ENCODE measurements around the gene NAPG. TPM values are rescaled to one million over a fixed set of nuclear protein-coding genes. Genes with fewer than 3 reads are reported as not detected.

Gene NAPG
- total and polyA plus RNA-seq, 9 of the 15 experiments (the other 6 are each of a cell fraction or from before 2014, with no cell fraction given): 31.6 to 63.3 (median 50.9) TPM

DNA sequence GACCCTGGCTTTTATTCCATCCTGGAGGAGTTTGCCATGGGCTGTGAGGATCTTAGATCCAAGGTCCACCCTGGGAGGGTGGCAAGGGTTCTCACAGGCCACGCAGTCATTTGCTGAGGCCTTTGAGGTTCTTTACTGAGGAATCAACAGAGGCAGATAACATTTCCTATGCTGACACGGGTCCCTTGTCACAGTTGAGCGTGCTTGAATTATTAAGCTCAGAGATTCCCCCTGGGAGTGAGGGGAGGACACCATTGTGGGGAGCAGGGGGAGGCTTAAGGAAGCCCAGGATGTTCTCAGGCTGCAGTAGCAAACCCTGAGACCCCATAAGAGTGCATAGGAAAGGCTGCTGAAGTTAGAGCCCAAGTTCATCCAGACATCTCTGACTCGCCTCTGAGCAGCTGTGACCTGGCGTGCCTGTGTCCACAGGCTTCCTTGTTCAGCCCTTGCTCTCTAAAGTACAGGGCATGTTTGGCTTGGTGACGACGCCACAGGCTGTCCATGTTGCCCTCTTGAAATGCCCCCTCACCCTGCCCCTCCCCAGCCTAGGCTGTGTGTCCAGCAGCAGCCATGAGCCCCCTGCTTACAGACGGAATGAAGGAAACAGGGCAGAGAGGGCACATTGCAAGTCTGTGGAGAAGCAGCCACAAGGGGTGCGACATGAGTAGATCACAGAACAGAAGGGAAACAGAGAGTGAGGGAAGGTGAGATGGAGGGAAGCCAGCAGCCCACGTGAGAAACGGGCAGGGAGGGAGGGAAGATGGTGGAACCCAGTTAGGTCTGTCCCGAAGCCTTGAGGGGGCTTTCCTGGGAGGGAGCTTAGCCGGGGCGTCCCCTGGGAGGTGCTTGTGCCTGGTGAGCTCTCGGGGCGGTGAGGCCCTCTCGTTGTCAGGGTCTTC lies 34.0 kb downstream of the NAPG start:
- Histone ChIP-seq H3K9ac (ENCODE audit: insufficient read depth in 1 of 2, low read depth in 2 of 2, low read length in 2 of 2) (peak overlapping the region in 1 of 2 experiments; percentile 19; a peak in 2 of 4 replicates), H3K4me1 (replicated peaks in 1 of 2; ENCODE audit: control insufficient read depth in 2 of 2, insufficient read depth in 2 of 2, low read length in 2 of 2) (peaks cover 4 to 8% of the 10 kb centered on the region in 2 experiments; a peak in 4 of 5 replicates), H3K9me3 (replicated peaks; ENCODE audit: control insufficient read depth, insufficient read depth, low read depth, low read length) (no peaks in the 10 kb centered on the region), H3K27ac (ENCODE audit: extremely low read depth, low read depth, low read length) (no peak overlapping the region), H3K4me3 (no peak overlapping the region), H3K27me3 (ENCODE audit: control insufficient read depth in 2 of 2, insufficient read depth in 2 of 2, low read length in 2 of 2) (no peaks in the 10 kb centered on the region), H4K20me1 (replicated peaks; ENCODE audit: control insufficient read depth, insufficient read depth, low read length) (no peaks in the 10 kb centered on the region), H3K79me2 (ENCODE audit: control insufficient read depth, insufficient read depth, low read length) (no peaks in the 10 kb centered on the region), H3K9me1 (ENCODE audit: control insufficient read depth, insufficient read depth, low read length) (no peaks in the 10 kb centered on the region), H3K4me2 (ENCODE audit: insufficient read depth, low read length) (no peak overlapping the region), H3K36me3 (ENCODE audit: control insufficient read depth, insufficient read depth, low read length) (peaks cover 15% of the 10 kb centered on the region; the same call in 1 of the 3 replicates), H2AFZ (ENCODE audit: low read depth, low read length) (no peak overlapping the region)
- POLR2A ChIA-PET: interaction anchor here (0.7 to 1.3 kb wide), 2 partner anchors 13 to 29 kb away, joined by 3 to 4 read pairs; no protein-coding TSS in a partner anchor
- CTCF ChIA-PET (ENCODE audit: low intra/inter-chr PET ratio): interaction anchor here (0.9 to 1.2 kb wide), 3 partner anchors 122 to 228 kb away, joined by 3 to 4 read pairs (median 3); no protein-coding TSS in a partner anchor
- WGBS (ENCODE audit: insufficient coverage, low coverage, missing lambda C conversion rate): 50% methylated on average over 17 of the region's 17 CpGs
- in situ Hi-C loops (cut with MboI): loop anchor here (5.0 to 25.0 kb wide), 2 partner anchors 107 to 1002 kb away; no protein-coding TSS in a partner anchor
- intact Hi-C loops (cut with micrococcal nuclease): loop anchor here (2.0 to 10.0 kb wide), 2 partner anchors 123 to 225 kb away; no protein-coding TSS in a partner anchor
- BruUV-seq (replicated peaks): no TSS peak
- peak in 1 of 4 experiments; percentile 20 for DNase-seq (ENCODE audit: extremely low read depth in 1 of 4, low spot score in 3 of 4)
- peak; percentile 56 for ATAC-seq
- FAIRE-seq: peak; percentile 56
- TF ChIP-seq TSC22D4 (tag; IDR thresholded peaks at IDR 0.05) (no peak), MLX (CRISPR knock-in tag; conservative IDR thresholded peaks at IDR 0.05) (0 out of 4 replicates have a peak, but pooled peaks of 1 of the 2 experiments have one; percentile 33), SUPT5H (IDR thresholded peaks at IDR 0.05) (0 out of 2 replicates have a peak, but pooled peaks have one; percentile 33), HDGF (IDR thresholded peaks at IDR 0.05) (no peak), ZNF316 (IDR thresholded peaks at IDR 0.05) (no peak), NONO (IDR thresholded peaks at IDR 0.05; ENCODE audit: low read depth in 2 of 2, low read length in 1 of 2) (no peak), XRCC5 (IDR thresholded peaks at IDR 0.05; ENCODE audit: low read depth, low read length) (no peak)
